Progenitor cell of endocrine pancreas (in vitro differentiated cells): ENCODE results near the gene PBX1. TPM values are rescaled to one million over a fixed set of nuclear protein-coding genes. Genes with fewer than 3 reads are reported as not detected.

Source experiments
- DNase-seq: peaks from one replicate; pipeline ENCODE4 v3.0.0; 2021; ENCODE audit warnings: low spot score; ENCODE audit not compliant: unreplicated experiment
- H3K27ac Mint-ChIP-seq: 2 replicates; pipeline ENCODE4 v1.8.0; 2021; ENCODE audit warnings: mild to moderate bottlenecking, moderate library complexity, mixed read lengths
- H3K27me3 Mint-ChIP-seq: 2 replicates; pipeline ENCODE4 v1.8.0; 2021; ENCODE audit warnings: mixed read lengths
- H3K36me3 Mint-ChIP-seq: 2 replicates; pipeline ENCODE4 v1.8.0; 2022; ENCODE audit warnings: mixed read lengths; ENCODE audit not compliant: insufficient read depth
- H3K4me1 Mint-ChIP-seq: 2 replicates; pipeline ENCODE4 v1.8.0; 2021; ENCODE audit warnings: low read depth, mixed read lengths
- H3K4me3 Mint-ChIP-seq: 2 replicates; pipeline ENCODE4 v1.8.0; 2021; ENCODE audit warnings: low read depth, mild to moderate bottlenecking, moderate library complexity, mixed read lengths
- H3K9me3 Mint-ChIP-seq: 2 replicates; pipeline ENCODE4 v1.8.0; 2021; ENCODE audit warnings: low read depth, mixed read lengths
- CTCF ChIP-seq: fragments of 200-600 bp; sonication (generic); IDR thresholded peaks from one replicate; pipeline ENCODE4 v1.5.0; 2021; ENCODE audit warnings: antibody characterized with exemption, mild to moderate bottlenecking; ENCODE audit not compliant: unreplicated experiment
- total RNA-seq: library from RNA; stranded (reverse); gene quantifications from 2 replicates; pipeline ENCODE4 v1.2.1, GENCODE V29; 2021

The PBX1 gene
- total RNA-seq, 1 donor from 2014 or later: 205 TPM

DNA sequence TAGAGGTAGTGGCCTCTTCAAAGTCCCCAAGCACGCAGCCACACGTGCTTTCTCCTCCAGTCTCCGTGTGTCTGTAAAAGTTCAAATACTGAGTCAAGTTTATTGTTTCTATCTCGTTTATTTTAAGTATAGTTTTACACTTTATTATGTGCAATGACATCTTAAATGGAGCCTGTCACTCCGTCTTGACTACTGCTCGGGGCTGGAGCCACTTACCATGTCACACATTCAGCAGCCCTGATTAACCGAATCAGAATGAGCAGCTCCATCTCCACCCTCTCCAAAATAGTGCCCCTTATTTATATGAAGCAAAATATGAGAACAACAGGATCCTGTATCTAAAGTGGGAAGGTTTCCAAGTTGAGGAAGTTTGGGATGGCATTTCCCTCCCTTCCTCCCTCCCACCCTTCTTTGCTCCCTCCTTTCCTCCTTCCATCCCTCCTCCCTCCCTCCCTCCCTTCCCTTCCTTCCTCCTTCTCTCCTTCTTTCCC is 201.0 kb downstream of the PBX1 start:
- Mint-ChIP-seq H3K36me3 (peaks cover 10% of the 10 kb centered on the region), H3K4me3 (no peak overlapping the region), H3K27ac (peak overlapping the region; percentile 18), H3K9me3 (peaks cover 3% of the 10 kb centered on the region), H3K4me1 (peaks cover 11% of the 10 kb centered on the region), H3K27me3 (no peaks in the 10 kb centered on the region)
- no peak for TF ChIP-seq CTCF
- no peak for DNase-seq

- no peak for DNase-seq
- H3K27ac Mint-ChIP-seq: no peak overlapping the region
- no peak overlapping the region for H3K4me3 Mint-ChIP-seq
- peaks cover 15% of the 10 kb centered on the region for H3K4me1 Mint-ChIP-seq
- H3K9me3 Mint-ChIP-seq: peaks cover 3% of the 10 kb centered on the region
- peaks cover 10% of the 10 kb centered on the region for H3K36me3 Mint-ChIP-seq
- H3K27me3 Mint-ChIP-seq: no peaks in the 10 kb centered on the region
- TF ChIP-seq CTCF: no peak
Observed at GRCh38 chr1:164760569-164760968, 201.6 kb downstream of the PBX1 start.

GRCh38 chr1:164761009-164761408 is 202.0 kb downstream of the PBX1 start:
- no peak overlapping the region for H3K27ac Mint-ChIP-seq

DNA sequence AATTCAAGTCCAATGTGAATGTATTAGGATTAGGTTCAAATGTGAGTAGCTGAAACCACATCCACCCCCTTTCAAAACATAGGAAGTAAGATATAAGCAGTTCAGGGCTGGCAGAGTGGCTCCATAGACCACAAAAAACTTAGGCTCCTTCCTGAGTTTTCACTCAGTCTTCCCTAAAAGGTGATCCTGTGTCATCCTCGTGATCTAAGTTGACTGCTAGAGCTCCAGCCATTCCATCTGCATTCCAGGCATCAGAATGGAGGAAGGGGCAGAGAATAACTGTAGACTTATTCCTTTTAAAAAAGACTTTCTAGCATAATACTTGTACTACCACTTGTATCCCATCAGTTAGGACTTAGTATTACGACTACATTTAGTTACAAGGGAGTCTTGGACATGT is 204.1 kb downstream of the PBX1 start:
- Mint-ChIP-seq H3K9me3 (peaks cover 3% of the 10 kb centered on the region), H3K36me3 (peaks cover 8% of the 10 kb centered on the region), H3K27ac (no peak overlapping the region), H3K4me3 (no peak overlapping the region), H3K4me1 (peaks cover 23% of the 10 kb centered on the region), H3K27me3 (no peaks in the 10 kb centered on the region)
- DNase-seq: no peak
- no peak for TF ChIP-seq CTCF

More at GRCh38 chr1:164761009-164761408, 202.0 kb downstream of the PBX1 start:
- H3K27me3 Mint-ChIP-seq: no peaks in the 10 kb centered on the region
- peaks cover 17% of the 10 kb centered on the region for H3K4me1 Mint-ChIP-seq
- no peak for TF ChIP-seq CTCF
- no peak for DNase-seq
- no peak overlapping the region for H3K4me3 Mint-ChIP-seq
- H3K36me3 Mint-ChIP-seq: peaks cover 10% of the 10 kb centered on the region
- H3K9me3 Mint-ChIP-seq: peaks cover 3% of the 10 kb centered on the region

DNA sequence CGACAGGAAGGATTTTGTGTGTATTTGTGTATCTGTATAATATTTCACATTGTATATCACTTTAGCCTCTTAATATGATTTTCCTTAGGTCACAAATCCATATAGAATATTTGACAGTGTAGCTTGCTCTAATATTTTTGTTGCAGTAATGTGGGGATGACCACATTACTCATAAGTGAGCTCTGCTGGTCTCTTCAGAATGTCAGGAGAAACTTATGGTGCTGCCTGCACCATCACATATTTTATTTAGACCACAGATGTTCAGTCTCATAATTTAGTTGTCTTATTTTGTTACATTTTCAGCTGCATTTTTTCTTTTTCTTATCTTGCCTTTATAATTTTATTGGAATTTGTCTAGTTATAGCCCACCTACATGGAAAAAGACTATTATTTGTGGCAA is 205.3 kb downstream of the PBX1 start:
- Mint-ChIP-seq H3K4me3 (no peak overlapping the region), H3K27ac (no peak overlapping the region)

More for the DNA sequence above, 205.3 kb downstream of the PBX1 start:
- Mint-ChIP-seq H3K27me3 (no peaks in the 10 kb centered on the region), H3K9me3 (peaks cover 3% of the 10 kb centered on the region), H3K4me1 (peaks cover 29% of the 10 kb centered on the region), H3K36me3 (peaks cover 12% of the 10 kb centered on the region)
- DNase-seq: no peak
- TF ChIP-seq CTCF: no peak
